ENCODE measurements around the gene RNF213.

Gene RNF213

DNA sequence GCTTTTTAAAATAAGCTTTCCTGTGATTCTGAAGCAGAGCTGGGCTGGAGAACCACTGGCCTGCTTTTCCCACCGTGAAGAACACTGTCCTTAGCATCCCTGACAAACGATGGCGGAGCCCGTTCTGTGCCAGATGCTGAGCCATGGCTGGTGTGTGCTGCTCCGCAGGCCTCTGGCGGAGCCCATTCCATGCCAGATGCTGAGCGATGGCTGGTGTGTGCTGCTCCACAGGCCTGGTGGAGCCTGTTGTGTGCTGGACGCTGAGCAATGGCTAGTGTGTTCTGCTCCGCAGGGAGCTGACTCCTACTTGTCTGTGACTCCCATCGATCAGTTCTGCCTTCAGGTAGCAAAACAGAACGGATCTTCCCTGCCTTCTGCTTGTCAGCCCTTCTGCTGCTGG is 158.6 kb downstream of the RNF213 start:
- DNase-seq (ENCODE audit: low read depth), result no peak

DNA sequence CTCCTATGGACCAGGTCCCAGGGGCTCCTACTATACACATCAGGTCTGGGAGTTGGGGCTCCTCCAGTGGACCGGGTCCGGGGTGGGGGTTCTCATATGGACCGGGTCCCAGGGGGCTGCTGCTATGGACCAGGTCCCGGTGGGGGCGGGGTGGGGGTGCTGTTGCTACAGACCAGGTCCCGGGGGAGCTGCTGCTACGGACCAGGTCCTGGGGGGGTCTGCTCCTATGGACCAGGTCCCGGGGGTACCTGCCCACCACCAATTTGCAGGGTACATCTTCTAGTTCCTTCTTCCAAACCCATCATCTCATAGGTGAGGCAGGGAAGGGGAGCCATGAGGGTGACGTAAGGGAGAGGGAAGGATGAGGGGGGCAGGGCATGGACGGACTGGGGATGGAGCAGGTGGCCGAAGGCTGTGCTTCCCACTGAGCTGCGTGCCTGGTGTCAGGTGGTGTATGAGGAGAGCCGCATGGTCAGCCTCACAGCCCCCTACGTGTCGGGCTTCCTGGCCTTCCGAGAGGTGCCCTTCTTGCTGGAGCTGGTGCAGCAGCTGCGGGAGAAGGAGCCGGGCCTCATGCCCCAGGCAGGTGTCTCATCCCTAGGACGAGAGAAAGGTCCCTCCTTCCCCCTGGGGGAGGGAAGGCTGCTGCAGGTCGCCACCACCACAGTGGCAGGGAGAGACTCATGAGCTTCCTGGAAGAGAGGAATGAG is 160.9 kb downstream of the RNF213 start:
- DNase-seq (ENCODE audit: low read depth), result no peak

DNA sequence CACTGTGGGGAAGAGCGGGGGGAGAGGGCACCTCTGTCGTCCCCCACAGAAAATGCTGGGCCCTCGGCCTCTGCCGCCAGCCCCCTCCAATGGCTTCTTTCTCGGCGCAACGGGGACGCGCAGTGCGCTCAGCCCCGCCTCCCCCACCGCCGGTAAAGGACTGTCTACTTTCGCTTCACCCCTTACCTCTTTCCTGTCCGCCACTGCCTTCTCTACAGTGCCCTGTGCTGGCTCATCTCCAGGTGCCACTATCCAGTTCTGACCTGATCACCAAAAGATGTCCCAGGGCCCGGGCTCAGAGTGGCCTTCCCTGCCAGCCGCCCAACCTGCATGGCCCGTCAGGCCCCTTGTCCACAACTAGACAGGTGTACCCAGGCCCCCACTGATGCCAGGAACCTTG is 161.6 kb downstream of the RNF213 start:
- DNase-seq (ENCODE audit: low read depth), result no peak

DNA sequence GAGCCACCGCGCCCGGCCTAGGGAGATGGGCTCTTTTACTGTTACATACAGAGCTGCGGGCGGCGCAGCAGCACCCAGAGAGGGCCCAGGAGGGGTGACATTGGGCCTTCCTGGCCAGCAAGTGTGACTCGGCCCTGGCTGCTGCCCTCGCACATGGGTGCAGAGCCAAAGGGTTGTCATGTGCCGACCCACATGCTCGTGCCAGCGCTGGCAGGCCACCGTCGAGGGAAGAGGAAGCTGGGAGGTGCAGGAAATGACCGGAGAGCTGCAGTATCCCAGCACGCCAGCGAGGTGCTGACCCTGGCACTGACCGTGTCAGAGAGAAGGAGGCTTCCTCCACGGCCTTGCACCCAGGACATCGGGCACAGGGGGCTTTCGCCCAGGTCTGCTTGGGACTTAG is 162.3 kb downstream of the RNF213 start:
- no peak for DNase-seq (ENCODE audit: low read depth)

DNA sequence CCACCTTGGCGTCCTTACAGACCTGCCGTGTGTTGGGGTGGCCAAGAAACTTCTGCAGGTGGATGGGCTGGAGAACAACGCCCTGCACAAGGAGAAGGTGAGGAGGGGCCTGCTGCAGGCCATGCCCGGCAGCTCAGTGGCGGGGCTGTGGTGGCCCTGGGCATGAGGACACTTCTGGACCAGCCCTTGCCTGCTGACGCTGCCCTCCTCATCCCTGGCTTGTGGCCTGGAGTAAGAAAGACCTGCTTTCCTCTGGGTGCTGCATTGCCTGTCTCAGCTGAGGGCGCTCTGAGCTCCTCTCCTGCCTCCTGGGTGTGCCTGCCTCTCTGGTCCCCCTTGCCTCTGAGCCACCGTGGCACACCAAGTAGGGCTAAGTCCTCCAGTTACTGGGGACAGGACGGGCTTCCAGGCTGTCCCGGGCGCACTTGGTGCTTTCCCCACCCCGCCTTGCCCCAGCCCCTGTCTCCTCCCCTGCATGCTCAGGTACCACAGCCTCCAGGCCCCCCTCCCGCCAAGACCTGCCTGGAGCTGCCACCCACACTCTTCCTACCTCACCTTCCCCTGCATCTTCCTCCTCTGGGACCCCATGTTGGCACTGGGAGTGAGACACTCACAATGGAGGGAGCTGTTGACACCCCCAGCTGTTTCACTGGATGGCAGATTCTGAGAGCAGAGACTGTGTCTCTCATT is 163.0 kb downstream of the RNF213 start:
- no peak for DNase-seq (ENCODE audit: low read depth)

DNA sequence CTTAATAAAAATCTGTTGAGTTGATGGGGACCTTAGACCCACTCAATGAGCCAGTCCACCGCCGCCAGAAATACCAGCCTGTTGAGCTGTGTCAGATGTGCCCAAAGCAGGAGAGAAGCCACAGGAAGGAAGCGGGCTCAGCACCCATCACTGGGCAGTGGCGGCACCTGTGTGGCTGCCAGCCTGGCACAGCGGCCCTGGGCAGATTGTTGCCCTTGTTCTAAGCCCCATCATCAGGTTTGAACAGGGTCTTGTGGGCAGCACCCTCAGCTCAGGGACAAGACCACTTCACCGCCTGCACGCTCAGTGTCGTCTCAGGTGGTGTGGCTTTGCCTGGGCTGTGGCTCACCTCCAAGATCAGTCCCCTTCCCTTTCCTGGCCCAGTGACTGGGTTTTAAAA is 163.6 kb downstream of the RNF213 start:
- no peak for DNase-seq (ENCODE audit: low read depth)

DNA sequence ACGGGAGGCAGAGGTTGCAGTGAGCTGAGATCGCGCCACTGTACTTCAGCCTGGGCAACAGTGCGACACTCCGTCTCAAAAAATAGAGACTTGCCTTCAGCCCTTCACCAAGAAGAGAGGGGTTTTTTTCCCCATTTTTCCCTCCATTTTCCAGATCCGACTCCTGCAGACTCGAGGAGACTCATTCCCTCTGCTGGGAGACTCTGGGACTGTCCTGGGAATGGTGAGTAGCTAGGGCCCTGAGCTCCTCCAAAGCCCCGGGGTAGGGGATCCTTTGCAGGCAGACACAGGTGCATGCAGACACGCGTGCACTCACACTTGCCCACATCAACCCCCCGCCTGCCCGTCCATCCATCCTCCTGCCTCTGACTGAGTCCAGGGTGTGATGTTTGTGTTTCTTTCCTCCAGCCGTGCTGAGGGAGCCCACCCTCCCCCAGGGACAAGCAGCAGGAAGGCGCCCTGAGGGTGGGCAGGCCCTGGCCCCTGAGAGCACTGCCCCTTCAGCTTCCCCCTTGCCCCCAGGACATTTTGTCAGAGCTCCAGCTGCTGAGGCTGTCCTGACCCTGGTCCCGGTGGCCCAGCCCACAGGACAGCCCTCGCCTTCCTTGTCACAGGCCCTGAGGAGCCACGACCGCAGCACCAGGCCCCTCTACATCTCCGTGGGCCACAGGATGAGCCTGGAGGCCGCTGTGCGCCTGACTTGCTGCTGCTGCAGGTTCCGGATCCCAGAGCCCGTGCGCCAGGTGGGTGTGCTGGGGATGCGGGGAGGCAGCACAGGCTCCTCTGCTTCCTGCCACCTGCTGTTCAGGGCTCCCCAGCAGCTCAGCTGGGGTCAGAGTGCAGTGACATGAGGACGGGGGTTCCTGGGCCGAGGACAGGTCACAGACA is 164.5 kb downstream of the RNF213 start:
- DNase-seq (ENCODE audit: low read depth), result no peak

DNA sequence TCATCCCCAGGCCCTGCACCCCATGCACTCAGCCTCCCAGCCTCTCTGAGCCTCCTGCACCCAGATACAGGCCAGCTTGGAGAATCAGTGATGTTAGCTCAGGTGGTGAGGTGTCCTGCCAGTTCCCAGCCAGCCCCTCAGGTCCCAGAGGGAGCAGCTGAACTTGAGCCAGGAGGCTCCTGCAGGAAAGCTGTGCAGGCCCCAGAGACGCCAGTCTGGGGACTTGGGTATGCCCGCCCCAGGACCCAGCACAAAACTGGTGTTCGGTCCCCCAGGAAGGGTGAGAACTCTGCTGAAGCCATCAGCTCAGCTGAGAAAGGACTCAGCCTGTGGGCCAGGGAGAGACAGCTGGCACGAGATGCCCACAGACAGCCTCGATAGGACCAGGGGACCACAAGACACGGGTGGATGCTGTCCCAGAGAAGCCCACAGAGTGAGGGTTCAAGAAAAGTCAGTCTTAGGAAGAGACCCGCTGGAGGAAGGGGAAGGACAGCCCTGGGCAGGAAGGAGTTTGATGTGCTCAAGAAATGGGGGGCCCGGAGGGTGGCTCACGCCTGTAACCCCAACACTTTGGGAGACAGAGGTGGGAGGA is 165.3 kb downstream of the RNF213 start:
- DNase-seq (ENCODE audit: low read depth), result no peak

DNA sequence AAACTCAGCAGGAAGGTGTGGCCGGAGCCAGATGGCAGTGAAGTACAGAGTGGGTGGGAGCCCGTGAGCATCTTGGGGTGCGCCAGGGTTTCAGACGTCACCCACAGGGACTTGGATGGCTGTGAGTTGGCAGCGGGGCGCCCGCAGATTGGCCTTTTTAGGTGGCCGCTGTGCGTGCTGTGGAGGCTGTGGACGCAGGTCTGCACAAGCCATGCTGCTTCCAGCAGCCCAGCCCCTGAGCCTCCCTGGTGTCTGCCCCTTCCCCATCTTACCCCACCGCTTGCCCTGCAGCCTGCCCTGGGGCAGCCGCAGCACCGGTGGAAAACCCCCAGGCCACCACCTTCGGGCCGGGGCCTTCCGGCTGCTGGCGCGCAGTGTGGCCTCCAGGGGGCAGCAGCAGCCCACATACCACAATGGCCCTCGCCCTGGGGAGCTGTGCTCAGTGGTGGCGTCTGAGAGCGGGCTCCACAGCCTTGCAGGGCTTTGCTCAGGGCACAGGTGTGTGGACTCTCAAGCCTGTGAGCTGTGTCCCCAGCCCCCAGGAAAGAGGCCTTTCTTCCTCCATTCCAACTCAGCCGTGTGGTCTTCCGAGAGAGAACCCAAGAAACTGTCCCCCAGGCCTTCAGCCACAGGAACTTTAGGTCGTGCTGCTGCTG is 166.1 kb downstream of the RNF213 start:
- DNase-seq (ENCODE audit: low read depth), result no peak

DNA sequence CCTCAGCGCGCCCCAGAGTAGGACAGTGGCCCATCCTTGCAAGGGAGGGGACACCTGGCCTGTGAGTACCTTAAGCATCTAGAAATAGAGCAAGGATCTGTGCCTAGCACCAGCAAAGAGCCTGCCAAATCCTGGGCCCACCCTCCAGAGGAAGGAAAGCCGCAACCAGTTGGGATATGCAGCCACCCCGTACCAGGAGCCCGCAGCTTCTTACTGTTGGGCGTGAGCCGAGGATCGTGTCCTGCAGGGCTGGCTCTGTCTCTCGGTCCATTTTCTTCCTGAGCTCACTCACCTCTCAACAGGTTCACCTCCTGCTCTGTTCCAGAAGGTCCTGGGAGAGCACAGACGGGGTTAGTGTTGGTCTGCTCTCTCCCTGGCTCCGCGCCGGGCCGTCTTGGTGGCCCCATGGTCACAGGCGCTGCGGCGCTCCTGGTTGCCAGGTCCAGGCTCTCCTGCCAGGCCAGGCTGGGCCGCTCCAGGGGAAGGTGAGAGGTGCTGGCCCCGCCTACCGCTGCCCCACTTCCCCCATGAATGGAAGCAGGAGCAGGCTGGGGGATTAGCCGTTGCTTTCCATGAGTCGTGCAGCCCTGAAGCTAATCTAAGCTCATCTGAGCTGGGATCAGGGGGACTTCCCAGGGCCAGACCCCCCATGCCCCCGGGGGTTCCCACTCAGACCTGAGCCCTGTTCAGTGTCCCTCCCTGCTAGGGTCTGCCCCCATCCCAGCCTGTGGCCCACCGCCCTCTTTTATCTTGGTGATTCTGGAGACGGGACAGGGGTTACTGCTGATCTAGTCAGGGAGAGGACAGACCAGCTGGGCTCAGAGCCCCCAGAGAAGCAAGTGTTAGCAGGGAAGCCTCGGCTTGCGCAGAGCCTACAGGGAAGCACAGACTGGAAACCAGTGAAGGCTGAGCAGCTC is 167.0 kb downstream of the RNF213 start:
- no peak for DNase-seq (ENCODE audit: low read depth)

DNA sequence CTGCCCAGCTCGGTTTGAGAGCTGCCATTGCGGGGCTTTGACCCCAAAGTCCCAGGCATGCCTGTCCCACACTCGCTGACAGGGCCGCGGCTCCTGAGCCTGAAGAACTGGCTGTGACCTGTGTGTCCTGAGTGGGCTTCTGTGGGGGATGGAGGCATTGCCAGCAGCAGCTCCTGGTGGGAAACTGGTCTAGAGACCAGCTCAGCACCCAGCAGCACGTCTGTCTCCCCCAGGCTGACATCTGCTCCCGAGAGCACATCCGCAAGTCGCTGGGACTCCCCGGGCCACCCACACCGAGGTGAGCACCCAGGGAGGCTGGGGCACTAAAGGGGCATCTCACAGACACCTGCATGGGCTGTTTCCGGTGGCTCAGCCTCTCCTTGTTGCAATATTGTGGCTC is 167.7 kb downstream of the RNF213 start:
- no peak for DNase-seq (ENCODE audit: low read depth)

DNA sequence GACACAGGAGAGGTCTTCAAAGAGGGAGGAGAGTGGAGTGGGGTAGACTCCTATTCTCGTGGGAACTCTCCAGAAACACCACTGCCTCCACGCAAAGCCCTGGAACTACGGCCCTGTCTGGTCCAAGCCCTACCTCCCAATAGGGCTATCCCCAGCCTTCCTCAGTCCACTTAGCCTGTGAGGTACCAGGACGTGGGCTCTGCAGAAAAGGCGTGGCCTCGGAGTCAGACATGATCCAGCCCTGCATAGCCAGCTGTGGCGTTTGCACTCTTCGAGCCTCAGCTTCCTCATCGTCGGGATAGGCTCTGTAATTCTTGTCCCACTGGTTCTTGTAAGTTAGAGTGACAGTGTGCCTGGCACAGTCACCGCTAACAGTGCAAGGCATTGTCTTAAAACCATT is 168.1 kb downstream of the RNF213 start:
- no peak for DNase-seq (ENCODE audit: low read depth)

DNA sequence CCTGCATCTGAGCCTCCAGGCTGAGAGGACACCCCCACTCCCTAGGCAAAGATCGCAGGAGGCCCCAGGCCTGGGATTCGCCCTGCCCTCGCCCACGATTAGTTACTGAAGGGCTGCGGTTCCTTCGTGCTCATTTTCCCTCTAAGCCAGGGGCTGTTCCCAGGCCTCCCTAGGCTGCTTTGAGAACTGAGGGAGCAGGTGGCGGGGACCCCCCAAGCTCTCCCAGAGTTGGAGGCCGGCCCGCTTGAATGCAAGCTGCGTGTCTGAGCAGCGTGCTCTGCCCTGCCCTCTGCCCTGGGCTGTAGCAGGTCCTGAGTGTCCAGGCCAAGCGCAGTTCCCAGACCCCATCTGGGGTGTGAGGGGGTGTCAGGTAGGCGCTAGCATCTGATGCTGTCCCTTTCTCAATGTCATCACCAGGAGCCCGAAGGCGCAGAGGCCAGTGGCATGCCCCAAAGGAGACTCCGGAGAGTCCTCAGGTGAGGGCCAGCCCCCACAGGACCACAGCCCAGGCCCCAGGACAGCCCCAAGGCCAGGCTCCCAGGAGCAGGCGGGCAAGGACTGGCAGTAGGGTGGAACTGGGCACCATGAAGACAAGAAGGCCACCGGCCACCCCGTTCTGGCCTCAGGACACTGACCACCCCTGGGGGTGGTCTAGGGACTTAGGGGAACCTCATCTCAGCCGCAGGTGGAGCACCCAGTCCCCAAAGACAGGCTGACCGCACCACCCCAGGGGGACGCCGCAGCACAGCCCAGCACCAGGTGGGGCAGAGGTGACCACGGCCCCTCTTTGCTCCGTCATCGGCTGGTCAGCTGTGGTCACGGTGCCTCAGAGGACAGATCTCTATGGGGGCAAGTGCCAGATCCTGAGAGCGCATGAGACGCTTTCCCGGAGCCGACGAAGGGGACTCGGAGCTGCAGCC is 169.0 kb downstream of the RNF213 start:
- DNase-seq (ENCODE audit: low read depth), result no peak

DNA sequence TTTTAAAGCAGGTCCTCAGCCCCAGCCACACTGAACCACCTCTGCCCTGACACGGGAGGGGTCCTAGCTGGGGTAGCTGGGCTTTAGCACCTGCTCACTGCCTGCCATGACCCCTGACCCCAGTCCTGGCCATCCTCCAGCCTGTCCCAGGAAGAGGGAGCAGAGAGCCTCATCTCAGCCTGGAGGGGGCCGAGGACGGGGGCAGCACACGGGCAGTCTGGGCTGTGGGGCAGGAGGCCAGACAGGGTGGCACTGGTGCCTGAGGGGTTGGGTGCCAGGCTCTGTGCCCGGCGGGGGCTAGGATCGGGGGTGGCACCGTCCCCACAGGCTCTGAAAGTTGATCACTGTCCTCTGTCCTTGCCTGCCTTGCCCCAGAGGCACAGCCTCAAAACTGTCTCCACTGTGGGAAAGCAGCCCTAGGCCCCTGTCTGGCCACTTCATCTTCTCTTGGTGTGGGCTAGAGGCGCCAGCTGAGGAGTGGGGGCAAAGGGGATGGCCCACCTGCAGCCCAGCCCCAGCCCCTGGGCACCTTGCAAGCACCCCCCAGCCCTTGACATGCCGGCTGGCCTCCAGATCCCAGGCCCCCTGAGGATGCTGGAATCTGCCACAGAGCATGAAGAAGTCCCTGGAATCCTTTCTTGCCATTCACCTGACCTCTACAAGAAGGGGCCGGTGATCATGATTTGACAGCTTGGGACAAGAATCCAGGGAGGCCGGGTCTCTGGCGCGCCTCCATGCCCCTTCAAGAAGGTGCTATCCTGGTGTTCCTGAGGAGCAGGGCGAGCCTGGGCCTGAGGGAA is 170.0 kb downstream of the RNF213 start:
- DNase-seq (ENCODE audit: low read depth), result no peak

DNA sequence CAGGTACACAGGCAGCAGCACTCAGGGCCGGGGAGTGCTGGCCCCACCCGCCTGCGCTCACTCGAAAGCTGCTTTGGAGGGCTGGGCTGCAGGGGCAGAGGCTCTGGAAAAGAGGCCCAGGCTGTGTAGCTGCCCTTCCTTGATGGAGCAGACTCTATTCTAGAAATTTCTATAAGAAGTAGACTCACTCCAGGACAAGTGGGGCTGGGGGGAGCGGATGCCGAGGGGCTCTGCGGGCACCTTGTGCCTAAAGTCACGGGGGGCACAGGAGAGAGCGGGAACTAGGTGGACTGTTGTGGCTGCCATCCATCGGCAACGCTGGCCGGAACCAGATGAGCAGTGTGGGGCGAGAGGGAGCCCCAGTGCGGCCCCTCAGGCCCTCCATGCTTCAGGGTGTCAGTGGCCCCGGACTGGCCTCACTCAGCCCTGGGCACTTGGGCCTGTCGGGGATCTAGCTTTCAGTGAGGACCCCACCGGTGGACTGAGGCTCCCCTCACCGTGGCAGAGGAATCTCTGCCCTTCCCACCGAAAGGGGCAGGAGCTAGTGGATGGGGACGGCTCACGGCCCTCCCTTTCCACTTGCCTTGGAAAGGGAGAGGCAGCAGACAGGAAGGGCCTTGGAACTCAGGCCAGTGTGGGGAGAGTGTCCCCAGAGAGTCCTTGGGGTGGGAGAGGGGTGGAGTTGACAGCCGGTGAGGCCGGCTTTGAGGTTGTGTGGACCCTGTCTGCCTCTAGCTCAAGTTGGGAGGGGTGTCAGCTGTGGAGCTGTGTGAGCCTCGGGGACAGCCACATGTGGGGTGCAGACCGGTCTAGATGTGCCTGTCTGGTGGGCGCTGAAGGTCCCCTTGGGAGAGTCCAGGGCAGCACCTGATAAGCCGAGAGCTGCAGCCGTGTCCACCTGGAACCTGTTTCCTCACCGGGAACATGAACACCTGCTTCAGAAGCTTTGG is 170.9 kb downstream of the RNF213 start:
- no peak for DNase-seq (ENCODE audit: low read depth)

DNA sequence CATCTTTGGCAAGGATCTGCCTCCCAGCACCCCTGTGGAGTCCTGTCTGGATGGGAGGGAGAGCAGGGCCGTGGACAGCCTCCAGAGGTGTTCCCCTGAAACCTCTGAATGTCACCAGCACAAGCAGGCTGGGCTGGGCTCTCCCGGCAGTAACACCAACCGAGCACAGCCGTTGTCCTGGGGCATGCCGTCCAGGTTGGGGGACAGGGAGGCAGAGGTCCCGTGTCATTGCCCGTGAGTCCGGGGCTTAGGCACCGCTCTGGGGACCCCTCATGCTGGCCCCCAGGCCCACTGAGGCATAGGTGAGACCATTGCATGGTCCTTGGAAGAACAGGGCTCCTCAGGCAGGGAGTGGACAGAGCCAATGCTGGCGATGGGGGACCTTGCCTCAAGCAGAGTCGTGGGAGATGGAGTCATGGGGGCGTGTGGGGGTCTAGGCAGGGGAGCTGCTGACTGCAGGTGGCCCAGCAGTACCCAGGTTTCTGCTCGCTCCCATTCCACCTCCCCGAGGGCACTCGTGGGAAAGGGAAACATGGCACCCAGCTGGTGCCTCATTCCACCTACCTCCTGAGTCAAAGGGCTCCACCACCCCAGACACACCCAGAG is 171.8 kb downstream of the RNF213 start:
- no peak for DNase-seq (ENCODE audit: low read depth)

DNA sequence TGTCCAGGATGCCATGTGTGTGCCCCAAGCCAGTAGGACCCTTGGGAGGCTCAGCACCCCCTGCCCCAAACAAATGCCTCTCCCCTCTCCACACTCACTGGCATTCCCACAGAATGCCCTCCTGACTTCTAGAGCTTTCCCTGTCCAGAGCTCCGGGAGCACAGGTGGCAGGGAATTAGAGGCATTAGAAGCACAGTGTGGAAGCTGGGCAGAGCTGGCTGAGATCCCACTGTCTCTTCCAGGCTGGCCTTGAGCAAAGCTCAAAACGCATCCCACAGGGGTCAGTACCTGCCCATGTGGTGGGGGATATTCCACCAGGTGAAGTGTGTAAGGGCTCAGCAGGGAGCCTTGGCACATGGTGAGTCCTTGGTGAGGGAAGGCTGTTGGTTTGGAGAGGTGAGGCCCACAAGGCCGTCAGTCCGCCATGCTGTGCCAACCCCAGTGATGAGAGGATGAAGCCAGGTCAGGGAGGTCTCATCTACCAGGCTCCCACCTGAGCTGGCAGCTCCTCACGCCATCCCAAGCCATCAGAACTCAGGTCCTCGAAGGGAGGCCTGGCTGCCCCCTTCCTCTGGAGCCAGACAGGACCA is 172.4 kb downstream of the RNF213 start:
- DNase-seq (ENCODE audit: low read depth), result no peak

Measured in HS-27A (cell line).